GM21447 (cell line): ENCODE measurements around the gene CSMD2.

ENCODE experiments used
- ATAC-seq: cut with Tn5 transposase; IDR thresholded peaks from one replicate; pipeline ENCODE4 v1.9.1; 2021; ENCODE audit not compliant: unreplicated experiment

The CSMD2 gene

DNA sequence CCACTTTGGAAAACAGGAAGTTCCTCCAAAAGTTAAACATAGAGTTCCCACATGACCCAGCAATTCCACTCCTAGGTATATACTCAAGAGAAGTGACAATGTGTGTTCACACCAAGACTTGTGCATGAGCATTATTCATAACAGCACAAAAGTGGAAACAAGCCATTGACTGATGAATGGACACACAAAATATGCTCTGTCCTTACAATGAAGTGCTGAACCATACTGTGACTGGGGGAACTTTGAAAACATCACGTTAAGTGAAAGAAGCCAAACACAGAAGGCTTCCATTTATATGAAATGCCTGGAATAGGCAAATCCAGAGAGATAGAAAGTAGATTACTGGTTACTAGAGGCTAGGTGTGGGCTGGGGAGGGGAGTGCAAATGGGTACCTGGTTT, 542.3 kb downstream of the CSMD2 start:
- no peak for ATAC-seq

DNA sequence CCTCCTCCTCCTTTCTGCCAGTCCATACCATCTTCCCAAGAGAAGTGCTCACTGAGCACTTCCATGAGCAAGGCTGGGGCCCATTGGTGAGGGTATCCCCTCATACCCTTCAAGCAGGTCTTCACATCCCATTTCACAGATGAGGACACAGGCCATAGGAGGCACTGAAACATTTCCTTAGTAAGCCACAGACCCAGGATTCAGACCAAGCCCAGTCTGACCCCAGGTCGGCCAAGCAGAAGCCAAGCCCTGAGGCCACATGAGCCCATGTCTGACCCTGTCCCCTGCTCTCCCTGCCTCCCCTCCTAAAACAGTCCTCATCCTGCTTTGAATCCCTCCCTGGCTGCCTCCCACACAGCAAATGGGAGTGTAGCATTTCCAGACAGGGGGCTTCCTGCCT, 546.4 kb downstream of the CSMD2 start:
- no peak for ATAC-seq

DNA sequence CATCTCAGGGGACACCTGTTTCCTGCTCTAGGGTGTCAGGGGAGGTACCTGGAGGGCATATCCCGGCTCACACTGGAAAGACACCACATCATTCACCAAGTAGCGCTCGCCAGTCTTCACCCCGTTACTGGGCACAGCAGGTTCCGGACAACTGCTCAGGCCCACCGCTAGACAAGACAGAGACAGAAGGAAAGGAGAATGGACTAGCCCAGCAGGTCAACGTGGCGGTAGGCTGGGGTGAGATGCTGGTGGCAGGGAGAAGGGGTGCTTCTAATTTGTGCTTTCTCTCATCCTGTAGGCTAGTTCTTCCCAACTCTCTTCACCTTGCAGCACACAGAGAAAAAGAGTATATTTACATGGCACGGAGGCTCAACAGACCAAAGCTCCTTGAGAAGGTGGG, 547.6 kb downstream of the CSMD2 start:
- ATAC-seq, result no peak

DNA sequence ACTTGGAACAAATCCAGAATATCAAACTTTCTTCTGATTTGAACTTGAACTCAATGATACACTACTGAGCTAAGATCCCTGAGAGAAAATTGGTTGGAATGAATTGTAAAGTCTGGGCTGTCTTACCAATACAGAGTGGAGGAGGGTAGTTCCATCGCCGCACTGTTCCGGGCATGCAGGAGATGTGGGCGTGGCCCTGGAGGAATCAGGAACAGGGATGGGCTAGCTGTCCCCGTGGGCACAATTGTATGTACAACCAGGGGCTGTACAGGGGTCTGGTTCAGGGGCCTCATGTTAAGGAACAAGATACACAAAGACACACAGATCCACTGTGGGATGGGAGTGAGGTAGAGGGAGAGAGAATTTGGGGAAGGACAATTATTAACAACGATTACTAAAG, 548.2 kb downstream of the CSMD2 start:
- ATAC-seq, result no peak

DNA sequence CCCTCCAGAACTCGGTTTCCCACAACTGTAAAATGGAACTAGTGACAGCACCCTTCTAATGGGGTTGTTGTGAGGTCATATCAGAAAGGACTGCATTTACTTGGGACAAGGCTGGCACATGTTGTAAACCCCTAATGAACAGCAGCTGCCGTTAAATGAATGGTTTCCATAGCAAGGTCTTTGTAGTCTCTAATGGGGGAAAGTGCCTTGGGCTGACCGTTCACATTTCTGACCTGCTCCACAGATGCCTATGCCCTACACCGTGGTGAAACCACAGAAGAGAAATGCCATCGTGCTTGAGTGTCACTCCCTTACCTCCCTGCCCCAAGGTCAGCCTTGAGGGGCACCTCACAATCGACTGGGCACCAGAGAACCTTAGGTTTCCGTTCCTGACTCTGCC, 549.5 kb downstream of the CSMD2 start:
- ATAC-seq, result no peak

DNA sequence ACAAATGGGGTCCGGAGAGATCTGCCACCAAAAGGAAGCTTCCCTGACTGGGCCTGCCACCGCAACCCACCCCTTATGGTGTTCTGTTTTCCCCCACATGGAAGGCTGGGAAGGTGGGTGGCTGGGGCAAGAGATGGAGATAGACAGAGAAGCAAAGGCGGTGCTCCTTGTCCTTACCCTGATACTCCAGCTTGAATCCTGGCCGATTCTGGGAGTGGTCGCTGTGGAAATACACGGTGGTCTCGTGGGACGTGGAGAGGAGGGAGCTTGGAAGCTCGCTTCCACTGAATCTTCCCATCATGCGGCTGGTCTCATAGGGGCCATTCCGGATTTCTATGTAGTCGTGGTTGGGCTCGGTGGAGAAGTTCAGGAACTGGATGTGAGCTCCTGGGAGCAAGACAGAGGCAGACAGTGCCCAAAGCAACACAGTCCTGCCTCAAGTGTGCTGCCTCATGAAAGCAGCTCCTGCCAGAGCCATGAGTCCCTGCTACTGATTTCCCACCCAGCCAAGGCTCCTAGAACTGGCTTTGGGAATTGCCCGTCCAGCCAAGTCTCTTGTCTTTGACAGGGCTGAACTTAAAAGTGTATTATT, 554.1 kb downstream of the CSMD2 start:
- ATAC-seq, result no peak

DNA sequence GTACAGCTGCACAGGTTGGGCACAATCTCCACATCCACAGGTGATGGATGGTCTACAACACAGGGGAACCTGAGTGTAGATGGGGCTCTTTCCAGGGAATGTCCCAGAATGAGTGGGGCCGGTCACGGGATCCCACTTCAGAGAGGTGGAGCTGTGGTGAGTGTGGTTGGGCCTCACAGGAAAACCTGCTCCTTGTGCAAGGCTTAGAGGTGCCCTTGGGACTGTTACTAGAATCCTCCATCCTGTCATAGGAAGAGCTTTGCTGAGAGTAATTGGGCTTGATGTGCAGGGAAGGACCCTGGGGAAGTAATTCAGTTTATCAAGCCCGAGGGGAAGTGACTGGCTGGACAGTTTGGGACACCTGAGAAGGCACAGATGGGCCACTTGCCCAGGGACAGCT, 554.6 kb downstream of the CSMD2 start:
- ATAC-seq, result no peak

DNA sequence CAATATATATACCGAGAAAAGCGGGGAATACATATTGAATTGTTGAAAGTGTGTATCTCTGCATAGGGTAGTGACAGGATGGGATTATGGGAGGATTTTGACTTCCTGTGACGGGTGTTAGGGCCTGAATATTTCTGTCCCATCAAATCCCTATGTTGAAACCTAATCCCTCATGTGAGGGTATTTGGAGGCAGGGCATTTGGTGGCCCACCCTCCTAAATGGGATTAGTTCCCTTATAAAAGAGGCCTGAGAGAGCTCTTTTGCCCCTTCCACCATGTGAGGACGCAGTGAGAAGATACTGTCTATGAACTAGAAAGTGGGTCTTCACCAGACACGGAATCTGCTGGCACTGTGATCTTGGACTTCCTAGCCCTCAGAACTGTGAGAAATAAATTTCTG, 555.3 kb downstream of the CSMD2 start:
- ATAC-seq, result no peak

DNA sequence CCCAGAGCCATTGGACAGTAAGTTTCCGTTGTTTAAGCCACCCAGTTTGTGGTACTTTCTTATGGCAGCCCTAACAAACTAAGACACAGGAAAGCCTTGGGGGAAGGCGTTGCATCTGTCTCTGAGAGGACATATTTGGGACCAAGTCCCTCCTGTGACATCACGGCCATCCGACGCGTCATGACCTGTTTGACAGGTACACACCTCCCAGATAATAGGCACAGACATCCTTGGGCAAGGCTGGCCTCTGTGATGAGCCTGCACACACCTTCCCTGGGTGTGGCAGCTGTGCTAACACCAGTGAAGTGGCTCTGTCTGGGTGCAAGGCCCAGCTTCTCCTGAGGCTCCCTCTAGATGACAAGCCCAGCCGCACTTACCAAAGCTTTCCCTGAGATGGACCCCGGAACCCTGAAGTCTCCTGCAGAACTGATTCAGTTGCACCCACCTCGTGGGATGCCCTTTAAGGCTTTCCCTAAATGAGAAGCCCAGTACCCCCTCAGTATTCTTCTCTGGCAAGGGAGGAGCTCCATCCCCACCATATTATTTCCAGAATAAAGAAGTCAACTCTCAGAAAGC, 556.1 kb downstream of the CSMD2 start:
- ATAC-seq, result no peak

DNA sequence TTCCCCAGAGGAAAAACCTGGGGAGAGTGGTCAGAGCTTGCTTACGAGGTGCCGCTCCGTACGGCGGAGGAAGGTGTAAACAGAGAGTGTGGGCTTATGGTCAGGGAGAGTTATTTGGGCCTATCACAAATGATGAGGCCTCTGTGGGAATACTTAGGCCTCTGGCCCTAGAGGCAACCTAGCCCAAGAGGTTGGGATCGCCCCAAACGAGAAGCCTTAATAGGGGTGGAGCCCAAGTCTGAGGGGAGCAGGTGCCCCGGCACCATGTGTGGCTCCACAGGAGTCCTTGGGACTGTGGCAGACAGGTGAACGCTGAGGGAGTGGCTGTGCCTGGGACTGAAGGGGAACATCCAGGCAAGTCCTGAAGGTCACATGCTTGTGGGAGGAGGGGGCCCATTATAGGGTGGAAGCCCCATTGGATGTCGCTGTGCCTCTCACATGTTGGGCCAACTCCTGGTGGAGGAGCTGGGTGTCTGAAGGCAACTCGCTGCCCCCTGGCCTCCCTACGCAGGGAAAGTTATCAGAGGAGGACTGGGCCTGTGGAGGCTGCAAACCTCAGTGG, 557.5 kb downstream of the CSMD2 start:
- no peak for ATAC-seq

DNA sequence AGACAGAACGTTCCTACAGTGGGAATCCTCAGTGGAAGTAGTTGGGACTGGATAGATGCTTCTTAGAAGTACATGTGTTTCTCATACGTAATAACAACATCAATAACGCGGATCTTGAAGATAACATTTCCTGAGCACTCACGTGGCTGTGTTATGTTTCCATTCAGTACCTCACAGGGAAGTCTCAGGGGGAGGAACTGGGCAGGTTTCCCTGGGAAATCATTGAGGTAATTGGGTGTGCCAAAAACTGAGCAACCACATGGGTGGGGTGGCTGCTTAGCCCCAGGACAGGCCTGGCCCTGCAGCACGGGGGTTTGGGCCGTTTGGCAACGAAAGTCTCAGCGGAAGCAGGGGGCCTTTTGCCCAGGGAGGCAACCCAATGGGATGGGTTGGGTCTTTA, 558.8 kb downstream of the CSMD2 start:
- no peak for ATAC-seq

DNA sequence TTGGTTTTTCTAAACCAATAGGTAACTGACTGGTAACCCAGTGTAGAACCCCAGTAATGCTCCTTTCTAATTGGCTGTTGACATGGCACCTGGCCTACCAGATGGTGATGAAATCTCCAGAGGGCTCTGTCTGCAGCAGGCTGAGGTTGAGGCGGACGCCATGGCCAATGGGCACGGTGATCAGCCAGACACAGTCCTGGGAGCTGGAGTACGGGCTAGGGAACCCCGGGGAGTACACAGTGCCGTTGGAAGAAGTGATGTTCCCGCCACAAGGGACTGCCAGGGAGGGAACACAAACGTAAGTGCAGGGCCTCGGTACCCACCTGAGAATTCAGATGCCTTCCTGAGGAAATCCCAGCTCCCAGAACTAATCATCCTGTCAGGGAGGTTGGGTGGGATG, 562.8 kb downstream of the CSMD2 start:
- ATAC-seq, result no peak

DNA sequence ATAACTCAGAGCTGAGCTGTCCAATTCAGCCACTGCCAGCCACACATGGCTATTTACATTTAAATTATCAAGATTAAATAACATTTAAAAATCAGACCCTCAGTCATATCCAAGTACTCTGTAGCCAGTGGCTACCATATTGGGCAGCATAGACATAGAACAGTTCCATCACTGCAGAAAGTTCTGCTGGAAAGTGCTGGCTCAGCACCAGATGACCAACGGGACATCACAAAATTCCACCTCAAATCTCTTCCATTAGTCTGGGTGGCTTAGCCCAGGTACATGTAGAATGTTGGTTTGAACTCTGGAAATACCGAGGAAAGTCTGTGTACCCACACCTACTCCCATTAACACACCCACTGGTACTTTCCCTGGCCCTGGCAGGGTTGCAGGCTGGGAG, 563.3 kb downstream of the CSMD2 start:
- ATAC-seq, result no peak

DNA sequence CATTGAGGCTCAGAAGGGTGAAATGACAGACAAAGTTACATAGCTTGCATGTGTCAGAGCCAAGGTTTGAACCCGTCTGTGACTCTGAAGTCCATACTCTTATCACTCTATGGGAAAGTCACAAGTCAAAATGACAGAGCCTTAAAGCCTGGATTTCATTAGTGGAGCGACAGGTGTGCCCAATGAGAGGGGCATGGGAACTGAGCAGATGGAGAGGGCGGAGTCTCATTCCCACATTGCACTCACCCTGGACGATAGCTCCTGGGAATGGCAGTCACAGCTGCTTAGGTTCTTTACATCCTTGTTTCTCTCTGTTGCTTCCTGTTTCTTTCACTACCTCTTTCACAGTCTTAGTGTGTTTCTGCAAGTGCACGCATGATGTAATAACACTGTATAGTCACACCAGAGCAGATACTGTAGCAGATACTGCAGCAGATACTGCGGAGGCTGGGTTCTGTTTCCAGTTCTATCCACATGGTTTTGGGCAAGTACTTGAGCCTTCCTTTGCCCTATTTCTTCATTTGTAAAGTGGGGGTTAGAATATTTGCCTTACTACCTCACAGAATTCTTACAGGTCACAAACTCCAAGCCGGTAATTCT, 565.4 kb downstream of the CSMD2 start:
- ATAC-seq, result no peak

DNA sequence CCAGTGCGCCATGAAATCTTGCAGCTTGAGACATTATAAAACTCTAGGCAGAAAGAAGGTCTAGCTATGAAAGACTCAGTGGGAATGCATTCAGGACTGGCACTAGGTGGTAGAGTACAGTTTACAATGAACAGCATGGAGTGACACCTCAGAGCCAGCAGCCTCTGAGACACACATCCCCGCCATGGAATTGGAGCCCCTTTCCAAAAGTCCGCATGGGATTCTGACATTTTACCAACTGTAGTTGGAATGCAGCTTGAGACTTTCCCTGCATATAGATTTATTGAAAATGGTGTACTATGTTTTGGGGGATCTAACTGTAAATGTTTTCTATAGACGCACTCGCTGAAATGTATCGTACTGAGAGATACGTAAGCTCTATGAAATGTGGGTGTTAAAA, 576.3 kb downstream of the CSMD2 start:
- ATAC-seq, result no peak

DNA sequence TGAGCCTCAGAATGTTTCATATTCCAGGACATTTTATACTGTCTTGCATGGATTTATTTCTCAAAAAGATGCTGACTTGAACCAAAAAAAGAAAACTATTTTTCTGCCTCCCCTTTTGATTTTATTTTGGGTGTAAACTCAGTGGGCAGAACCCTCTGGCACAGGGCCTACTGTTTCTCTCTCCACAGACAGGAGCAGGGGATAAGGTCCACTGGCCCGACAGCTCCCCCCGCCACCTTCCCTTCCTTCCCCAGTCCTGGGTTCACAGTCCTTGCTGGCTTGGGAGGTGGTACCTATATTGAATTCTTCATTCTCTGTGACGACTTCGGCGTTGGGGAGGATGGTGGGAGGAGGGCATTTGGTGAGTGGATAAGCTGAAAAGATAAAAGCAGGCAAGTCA, 578.2 kb downstream of the CSMD2 start:
- no peak for ATAC-seq

DNA sequence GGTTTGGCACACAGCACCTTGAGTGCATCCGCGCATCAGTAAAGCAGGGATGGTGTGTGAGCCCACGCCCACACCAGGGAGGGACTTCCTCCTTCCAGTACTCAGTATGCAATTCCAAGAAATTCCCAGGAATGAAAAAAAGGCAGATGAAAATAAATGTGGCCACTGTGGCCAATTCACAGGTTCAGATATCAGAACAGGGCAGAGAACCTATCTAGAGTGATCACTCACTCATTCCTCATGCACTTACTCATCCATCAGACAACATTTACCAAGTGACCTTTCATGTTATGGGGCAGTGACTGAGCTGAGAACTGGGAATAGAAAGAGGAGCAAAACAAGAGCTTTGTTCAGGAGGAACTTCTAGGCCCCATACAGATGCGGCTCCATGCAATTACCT, 578.9 kb downstream of the CSMD2 start:
- no peak for ATAC-seq

DNA sequence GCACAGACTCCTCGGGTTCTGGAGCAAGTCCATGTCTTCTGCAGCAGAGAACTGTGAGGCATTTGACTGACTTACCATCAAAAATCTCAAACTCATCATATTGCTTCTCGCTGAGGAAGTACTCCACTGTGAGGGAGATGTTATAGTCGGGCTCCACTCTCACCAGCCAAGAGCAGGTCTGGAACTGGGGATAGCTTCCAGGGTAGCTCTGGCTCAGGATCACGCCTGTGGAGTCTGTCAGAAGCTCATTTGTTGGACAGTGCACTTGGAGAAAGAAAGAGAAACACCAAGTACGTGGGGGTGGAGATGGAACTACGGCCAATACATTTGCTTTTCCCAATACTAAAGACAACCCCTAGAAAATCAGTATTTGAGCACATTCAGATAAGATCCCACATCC, 581.5 kb downstream of the CSMD2 start:
- ATAC-seq, result no peak

DNA sequence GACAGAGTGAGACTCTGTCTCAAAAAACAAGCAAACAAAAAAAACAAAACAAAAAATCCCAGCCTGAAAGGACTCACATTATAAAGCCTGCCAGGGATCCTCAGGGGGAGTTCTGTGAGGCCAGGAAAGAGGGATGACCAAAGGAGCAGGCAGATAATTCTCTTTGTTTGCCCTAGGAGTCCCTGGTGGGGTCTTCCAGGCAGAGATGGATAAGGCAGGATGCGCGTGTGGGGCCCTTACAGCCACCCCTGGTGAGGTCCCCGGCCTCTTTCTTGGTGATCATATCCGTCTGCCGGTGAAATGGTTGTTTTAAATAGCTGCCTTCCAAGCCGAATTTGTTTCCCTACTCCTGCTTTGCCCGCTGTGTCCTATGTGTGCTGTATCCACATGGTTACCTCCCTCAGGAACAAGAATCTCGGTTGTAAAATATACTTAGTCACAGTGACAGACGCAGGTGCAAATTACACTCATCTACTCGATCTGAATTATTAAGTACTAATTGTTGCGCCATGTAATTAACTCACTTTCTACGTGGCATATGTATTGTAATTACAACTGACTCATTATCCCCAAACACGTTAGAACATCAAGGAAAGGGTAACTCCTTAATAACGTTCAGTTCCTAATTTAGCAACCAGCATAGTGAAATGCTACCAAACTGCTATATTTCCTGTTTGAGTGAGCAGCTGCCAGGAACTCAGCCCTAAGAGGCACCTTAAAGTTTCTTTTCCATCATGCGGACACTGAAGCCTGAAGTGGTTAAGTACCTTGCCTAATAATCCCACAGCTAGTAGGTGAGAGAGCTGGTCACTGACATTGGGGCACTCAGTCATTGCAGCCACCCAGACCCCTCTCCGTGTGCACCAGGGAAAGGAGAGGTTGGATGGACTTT, 586.2 kb downstream of the CSMD2 start:
- ATAC-seq, result no peak

DNA sequence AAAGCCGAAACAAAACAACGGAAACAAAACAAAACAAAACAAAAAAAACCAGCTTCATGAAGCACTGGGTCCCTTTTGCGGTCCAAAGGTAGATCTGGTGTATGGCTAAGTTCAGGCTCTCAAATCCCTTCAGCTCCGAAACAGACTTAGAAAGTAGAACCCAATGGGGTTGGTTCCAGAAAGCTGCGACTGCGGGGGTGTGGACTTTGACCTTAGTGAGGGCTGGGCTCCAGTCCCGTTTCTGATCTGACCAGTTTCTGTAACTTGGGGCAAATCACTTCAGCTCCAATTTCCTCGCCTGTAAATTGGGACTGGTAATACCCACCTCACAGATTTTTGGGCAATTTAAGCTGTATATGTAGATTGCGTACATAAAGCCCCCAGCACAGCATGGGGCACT, 587.4 kb downstream of the CSMD2 start:
- no peak for ATAC-seq

DNA sequence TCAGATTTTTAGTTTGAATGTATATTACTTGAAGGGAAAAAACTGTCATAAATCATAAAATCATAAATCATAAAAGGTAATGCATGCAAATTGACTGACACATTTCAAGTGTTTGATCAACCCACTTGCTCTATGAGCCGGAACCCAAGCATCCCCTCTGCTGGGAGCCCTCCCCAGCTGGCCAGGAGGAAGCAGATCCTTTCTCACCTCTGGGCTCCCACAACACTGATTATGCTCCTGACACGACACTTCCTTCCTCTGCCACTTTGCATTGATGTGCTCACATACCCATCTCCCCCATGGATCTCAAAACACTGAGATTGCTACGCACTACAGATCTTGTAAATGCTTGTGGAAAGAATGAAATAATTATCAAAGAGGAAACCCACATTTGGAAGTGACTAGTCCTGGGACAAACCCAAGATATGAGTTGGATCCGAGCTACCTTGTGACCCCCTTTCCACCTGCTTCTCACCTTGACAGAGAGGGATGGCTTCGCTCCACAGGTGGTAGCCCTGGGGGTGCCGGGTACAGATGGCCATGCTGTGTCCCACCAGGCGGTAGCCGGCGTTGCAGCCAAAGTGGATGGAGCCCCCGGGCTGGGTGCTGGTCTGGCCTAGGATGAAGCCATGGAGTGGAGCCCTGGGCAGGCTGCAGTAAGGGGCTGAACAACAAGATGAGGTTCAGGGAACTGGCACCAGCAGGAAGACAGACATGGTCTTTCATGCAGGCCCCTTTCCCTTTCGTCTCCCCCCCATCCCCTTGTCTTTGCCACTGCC, 588.0 kb downstream of the CSMD2 start:
- ATAC-seq, result no peak
